ENCODE data around the gene CDH24. TPM values are rescaled to one million over a fixed set of nuclear protein-coding genes. Genes with fewer than 3 reads are reported as not detected.

The CDH24 gene
- total and polyA plus RNA-seq, 2 of the 13 experiments (the other 11 are each of a cell fraction or from before 2014, with no cell fraction given) = 0.69 to 0.99 TPM

DNA sequence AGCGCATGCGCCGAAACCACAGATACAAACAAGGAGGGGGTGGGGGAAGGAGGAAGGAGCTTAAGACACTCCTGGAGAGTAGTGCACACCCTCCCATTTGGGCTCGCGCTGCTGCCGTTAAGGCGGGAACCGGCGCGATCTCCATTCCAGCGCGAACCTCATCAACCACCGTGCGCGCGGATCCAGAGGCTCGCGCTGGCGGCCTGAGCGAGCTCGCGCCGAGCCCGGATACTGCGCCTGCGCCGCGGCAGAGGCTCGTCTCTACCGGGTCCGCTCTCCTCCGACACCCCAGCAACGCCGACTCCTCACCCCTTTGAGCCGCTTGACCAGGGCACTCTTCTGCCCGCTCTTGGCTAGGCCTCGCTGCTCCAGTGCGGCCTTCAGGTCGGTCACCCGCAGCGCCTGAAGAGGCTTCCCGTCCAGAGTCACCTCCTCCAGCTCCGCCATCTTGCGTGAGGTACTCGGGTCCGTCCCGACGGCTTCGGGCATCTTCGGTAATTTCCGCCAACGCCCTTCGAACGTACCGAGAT lies 37.4 kb upstream of the CDH24 start, which contains the start of gene ACIN1 (continued):
- TF ChIP-seq, protein P1, sequence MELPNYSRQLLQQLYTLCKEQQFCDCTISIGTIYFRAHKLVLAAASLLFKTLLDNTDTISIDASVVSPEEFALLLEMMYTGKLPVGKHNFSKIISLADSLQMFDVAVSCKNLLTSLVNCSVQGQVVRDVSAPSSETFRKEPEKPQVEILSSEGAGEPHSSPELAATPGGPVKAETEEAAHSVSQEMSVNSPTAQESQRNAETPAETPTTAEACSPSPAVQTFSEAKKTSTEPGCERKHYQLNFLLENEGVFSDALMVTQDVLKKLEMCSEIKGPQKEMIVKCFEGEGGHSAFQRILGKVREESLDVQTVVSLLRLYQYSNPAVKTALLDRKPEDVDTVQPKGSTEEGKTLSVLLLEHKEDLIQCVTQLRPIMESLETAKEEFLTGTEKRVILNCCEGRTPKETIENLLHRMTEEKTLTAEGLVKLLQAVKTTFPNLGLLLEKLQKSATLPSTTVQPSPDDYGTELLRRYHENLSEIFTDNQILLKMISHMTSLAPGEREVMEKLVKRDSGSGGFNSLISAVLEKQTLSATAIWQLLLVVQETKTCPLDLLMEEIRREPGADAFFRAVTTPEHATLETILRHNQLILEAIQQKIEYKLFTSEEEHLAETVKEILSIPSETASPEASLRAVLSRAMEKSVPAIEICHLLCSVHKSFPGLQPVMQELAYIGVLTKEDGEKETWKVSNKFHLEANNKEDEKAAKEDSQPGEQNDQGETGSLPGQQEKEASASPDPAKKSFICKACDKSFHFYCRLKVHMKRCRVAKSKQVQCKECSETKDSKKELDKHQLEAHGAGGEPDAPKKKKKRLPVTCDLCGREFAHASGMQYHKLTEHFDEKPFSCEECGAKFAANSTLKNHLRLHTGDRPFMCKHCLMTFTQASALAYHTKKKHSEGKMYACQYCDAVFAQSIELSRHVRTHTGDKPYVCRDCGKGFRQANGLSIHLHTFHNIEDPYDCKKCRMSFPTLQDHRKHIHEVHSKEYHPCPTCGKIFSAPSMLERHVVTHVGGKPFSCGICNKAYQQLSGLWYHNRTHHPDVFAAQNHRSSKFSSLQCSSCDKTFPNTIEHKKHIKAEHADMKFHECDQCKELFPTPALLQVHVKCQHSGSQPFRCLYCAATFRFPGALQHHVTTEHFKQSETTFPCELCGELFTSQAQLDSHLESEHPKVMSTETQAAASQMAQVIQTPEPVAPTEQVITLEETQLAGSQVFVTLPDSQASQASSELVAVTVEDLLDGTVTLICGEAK (IDR thresholded peaks at IDR 0.05) = no peak
- TF ChIP-seq, protein P1 (CRISPR knock-in tag; IDR thresholded peaks at IDR 0.05) = peak; percentile 96
- TF ChIP-seq U2AF2 (IDR thresholded peaks at IDR 0.05; ENCODE audit: low read depth, low read length) (no peak), PCBP1 (IDR thresholded peaks at IDR 0.05; ENCODE audit: borderline replicate concordance, low read depth, low read length) (no peak; the same call in 1 of the 2 replicates), SRF (IDR thresholded peaks at IDR 0.05; ENCODE audit: low read depth, low read length) (no peak), MTF1 (CRISPR knock-in tag; IDR thresholded peaks at IDR 0.05) (no peak), ZC3H4 (CRISPR knock-in tag; IDR thresholded peaks at IDR 0.05; ENCODE audit: borderline replicate concordance) (peak; percentile 83), KDM5A (IDR thresholded peaks at IDR 0.05; ENCODE audit: borderline replicate concordance, low read length) (peak; percentile 92), ZNF12 (CRISPR knock-in tag; IDR thresholded peaks at IDR 0.05) (peak; percentile 88), NCOA5 (CRISPR knock-in tag; IDR thresholded peaks at IDR 0.05) (peak; percentile 81; the same call in 1 of the 2 replicates), STAG1 (CRISPR knock-in tag; IDR thresholded peaks at IDR 0.05) (no peak; the same call in 1 of the 2 replicates), TRAFD1 (CRISPR knock-in tag; IDR thresholded peaks at IDR 0.05; ENCODE audit: borderline replicate concordance) (peak; percentile 99), FOXK1 (CRISPR knock-in tag; IDR thresholded peaks at IDR 0.05; ENCODE audit: borderline replicate concordance, low read depth) (peak; percentile 88; the same call in 1 of the 2 replicates)
- TF ChIP-seq, protein P2, sequence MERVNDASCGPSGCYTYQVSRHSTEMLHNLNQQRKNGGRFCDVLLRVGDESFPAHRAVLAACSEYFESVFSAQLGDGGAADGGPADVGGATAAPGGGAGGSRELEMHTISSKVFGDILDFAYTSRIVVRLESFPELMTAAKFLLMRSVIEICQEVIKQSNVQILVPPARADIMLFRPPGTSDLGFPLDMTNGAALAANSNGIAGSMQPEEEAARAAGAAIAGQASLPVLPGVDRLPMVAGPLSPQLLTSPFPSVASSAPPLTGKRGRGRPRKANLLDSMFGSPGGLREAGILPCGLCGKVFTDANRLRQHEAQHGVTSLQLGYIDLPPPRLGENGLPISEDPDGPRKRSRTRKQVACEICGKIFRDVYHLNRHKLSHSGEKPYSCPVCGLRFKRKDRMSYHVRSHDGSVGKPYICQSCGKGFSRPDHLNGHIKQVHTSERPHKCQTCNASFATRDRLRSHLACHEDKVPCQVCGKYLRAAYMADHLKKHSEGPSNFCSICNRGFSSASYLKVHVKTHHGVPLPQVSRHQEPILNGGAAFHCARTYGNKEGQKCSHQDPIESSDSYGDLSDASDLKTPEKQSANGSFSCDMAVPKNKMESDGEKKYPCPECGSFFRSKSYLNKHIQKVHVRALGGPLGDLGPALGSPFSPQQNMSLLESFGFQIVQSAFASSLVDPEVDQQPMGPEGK (CRISPR knock-in tag; IDR thresholded peaks at IDR 0.05) = peak; percentile 5; the same call in 1 of the 2 replicates
- TF ChIP-seq, protein P3, sequence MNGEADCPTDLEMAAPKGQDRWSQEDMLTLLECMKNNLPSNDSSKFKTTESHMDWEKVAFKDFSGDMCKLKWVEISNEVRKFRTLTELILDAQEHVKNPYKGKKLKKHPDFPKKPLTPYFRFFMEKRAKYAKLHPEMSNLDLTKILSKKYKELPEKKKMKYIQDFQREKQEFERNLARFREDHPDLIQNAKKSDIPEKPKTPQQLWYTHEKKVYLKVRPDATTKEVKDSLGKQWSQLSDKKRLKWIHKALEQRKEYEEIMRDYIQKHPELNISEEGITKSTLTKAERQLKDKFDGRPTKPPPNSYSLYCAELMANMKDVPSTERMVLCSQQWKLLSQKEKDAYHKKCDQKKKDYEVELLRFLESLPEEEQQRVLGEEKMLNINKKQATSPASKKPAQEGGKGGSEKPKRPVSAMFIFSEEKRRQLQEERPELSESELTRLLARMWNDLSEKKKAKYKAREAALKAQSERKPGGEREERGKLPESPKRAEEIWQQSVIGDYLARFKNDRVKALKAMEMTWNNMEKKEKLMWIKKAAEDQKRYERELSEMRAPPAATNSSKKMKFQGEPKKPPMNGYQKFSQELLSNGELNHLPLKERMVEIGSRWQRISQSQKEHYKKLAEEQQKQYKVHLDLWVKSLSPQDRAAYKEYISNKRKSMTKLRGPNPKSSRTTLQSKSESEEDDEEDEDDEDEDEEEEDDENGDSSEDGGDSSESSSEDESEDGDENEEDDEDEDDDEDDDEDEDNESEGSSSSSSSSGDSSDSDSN (CRISPR knock-in tag; IDR thresholded peaks at IDR 0.05) = peak; percentile 99
